VCaP (cell line): ENCODE results near the gene ARL15.

Source experiments
- H3K27ac ChIP-seq: fragments of 450-650 bp; 2 replicates; pipeline ENCODE4 v1.5.1; 2017
- CTCF ChIP-seq: fragments of 450-650 bp; conservative IDR thresholded peaks from 2 replicates; pipeline ENCODE4 v1.5.1; 2017; ENCODE audit warnings: mild to moderate bottlenecking, moderate library complexity

The ARL15 gene

GRCh38 chr5:54160329-54160728 lies 150.0 kb downstream of the ARL15 start:
- TF ChIP-seq CTCF: no peak
- H3K27ac ChIP-seq: no peak overlapping the region

- TF ChIP-seq CTCF: no peak
- no peak overlapping the region for H3K27ac ChIP-seq
These were observed 150.5 kb downstream of the ARL15 start for GRCh38 chr5:54159893-54160195.

- H3K27ac ChIP-seq: no peak overlapping the region
- no peak for TF ChIP-seq CTCF
These were observed 151.1 kb downstream of the ARL15 start for GRCh38 chr5:54159153-54159892.

GRCh38 chr5:54156577-54156976 lies 153.8 kb downstream of the ARL15 start:
- H3K27ac ChIP-seq: no peak overlapping the region
- no peak for TF ChIP-seq CTCF

- no peak overlapping the region for H3K27ac ChIP-seq
These were observed 159.5 kb downstream of the ARL15 start for GRCh38 chr5:54150841-54151240.

GRCh38 chr5:54148858-54149257 lies 161.5 kb downstream of the ARL15 start:
- TF ChIP-seq CTCF: no peak
- no peak overlapping the region for H3K27ac ChIP-seq

More at GRCh38 chr5:54150841-54151240, 159.5 kb downstream of the ARL15 start:
- TF ChIP-seq CTCF: no peak

- TF ChIP-seq CTCF: peak; percentile 1; the same call in 1 of the 2 replicates
These were observed 162.1 kb downstream of the ARL15 start for GRCh38 chr5:54148067-54148845.

More at GRCh38 chr5:54148067-54148845, 162.1 kb downstream of the ARL15 start:
- no peak overlapping the region for H3K27ac ChIP-seq
